Ishikawa (cell line): Measurements from ENCODE around the gene RNU6-9.

Source experiments
- CEBPB ChIP-seq: IDR thresholded peaks from 2 replicates; pipeline ENCODE4 v1.6.1; 2012
- CREB1 ChIP-seq: IDR thresholded peaks from 2 replicates; pipeline ENCODE4 v1.6.1; 2012; ENCODE audit warnings: low read depth
- EGR1 ChIP-seq: IDR thresholded peaks from 2 replicates; pipeline ENCODE4 v1.6.1; 2012
- EP300 ChIP-seq: IDR thresholded peaks from 2 replicates; pipeline ENCODE4 v1.6.1; 2012; ENCODE audit warnings: borderline replicate concordance
- NFIC ChIP-seq: IDR thresholded peaks from 2 replicates; pipeline ENCODE4 v1.6.1; 2012
- RAD21 ChIP-seq: IDR thresholded peaks from 2 replicates; pipeline ENCODE4 v1.6.1; 2012; ENCODE audit warnings: low read depth
- TAF1 ChIP-seq: IDR thresholded peaks from 2 replicates; pipeline ENCODE4 v1.6.1; 2012; ENCODE audit warnings: low read depth, mild to moderate bottlenecking
- TCF12 ChIP-seq: IDR thresholded peaks from 2 replicates; pipeline ENCODE4 v1.6.1; 2012; ENCODE audit warnings: low read depth
- YY1 ChIP-seq: IDR thresholded peaks from 2 replicates; pipeline ENCODE4 v1.6.1; 2012; ENCODE audit warnings: low read depth
- TF ChIP-seq, protein P1 (sequence below): IDR thresholded peaks from 2 replicates; pipeline ENCODE4 v1.6.1; 2012
- TF ChIP-seq, protein P2 (sequence below): IDR thresholded peaks from 2 replicates; pipeline ENCODE4 v1.6.1; 2012; ENCODE audit warnings: low read depth, mild to moderate bottlenecking
- TF ChIP-seq, protein P3 (sequence below): IDR thresholded peaks from 2 replicates; pipeline ENCODE4 v1.6.1; 2012

DNA sequence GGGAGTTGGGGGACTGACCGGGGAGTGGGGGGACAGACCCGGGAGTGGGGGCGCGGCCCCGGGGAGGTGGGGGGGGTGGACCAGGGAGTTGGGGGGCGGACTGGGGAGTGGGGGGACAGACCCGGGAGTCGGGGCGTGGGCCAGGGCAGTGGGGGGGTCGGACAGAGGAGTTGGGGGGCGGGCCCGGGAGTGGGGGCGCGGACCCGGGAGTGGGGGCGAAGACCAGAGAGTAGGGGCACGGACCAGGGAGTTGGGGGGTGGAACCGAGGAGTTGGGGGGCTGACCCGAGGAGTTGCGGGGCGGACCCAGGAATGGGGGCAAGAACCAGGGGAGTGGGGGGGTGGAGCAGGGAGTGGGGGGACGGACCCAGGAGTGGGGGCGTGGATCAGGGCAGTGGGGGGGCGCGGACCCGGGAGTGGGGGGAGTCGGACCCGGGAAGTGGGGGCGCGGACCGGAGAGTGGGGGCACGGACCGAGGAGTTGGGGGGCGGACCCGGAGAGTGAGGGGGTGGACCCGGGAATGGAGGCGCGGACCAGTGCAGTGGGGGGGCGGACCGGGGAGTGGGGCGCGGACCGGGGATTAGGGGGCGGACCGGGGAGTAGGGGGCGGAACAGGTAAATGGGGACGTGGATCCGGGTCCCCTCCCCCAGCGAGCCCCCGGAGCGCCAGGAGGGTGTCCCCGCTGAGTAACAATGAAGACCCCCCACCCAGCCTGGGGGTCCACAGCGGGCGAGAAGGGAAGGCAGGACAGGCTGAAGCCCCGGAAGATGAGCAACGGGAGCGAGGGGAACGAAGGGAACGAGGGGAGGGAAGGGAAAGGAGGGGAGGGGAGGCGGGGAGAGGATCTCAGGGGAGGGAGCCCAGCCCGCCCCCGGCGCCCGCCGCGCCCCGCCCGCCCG lies 19.1 kb downstream of the RNU6-9 start:
- no peak for TF ChIP-seq CREB1
- TF ChIP-seq EGR1, result peak; percentile 18; the same call in 1 of the 2 replicates
- TF ChIP-seq EP300, result no peak
- TF ChIP-seq TCF12, result no peak
- no peak for TF ChIP-seq CEBPB
- no peak for TF ChIP-seq NFIC
- TF ChIP-seq, protein P1, sequence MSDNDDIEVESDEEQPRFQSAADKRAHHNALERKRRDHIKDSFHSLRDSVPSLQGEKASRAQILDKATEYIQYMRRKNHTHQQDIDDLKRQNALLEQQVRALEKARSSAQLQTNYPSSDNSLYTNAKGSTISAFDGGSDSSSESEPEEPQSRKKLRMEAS, result no peak
- TF ChIP-seq TAF1, result no peak
- TF ChIP-seq YY1, result no peak
- TF ChIP-seq, protein P2, sequence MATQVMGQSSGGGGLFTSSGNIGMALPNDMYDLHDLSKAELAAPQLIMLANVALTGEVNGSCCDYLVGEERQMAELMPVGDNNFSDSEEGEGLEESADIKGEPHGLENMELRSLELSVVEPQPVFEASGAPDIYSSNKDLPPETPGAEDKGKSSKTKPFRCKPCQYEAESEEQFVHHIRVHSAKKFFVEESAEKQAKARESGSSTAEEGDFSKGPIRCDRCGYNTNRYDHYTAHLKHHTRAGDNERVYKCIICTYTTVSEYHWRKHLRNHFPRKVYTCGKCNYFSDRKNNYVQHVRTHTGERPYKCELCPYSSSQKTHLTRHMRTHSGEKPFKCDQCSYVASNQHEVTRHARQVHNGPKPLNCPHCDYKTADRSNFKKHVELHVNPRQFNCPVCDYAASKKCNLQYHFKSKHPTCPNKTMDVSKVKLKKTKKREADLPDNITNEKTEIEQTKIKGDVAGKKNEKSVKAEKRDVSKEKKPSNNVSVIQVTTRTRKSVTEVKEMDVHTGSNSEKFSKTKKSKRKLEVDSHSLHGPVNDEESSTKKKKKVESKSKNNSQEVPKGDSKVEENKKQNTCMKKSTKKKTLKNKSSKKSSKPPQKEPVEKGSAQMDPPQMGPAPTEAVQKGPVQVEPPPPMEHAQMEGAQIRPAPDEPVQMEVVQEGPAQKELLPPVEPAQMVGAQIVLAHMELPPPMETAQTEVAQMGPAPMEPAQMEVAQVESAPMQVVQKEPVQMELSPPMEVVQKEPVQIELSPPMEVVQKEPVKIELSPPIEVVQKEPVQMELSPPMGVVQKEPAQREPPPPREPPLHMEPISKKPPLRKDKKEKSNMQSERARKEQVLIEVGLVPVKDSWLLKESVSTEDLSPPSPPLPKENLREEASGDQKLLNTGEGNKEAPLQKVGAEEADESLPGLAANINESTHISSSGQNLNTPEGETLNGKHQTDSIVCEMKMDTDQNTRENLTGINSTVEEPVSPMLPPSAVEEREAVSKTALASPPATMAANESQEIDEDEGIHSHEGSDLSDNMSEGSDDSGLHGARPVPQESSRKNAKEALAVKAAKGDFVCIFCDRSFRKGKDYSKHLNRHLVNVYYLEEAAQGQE, result no peak
- TF ChIP-seq, protein P3, sequence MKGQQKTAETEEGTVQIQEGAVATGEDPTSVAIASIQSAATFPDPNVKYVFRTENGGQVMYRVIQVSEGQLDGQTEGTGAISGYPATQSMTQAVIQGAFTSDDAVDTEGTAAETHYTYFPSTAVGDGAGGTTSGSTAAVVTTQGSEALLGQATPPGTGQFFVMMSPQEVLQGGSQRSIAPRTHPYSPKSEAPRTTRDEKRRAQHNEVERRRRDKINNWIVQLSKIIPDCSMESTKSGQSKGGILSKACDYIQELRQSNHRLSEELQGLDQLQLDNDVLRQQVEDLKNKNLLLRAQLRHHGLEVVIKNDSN, result no peak
- no peak for TF ChIP-seq RAD21
